GM13976 (cell line): ENCODE data around the gene DDAH1.
"Not testable (repeated sequence)": the region's sequence is repeated elsewhere in the genome, so short reads cannot be mapped to it uniquely, and the experiment has no call there.

Source experiments
- DNase-seq: peaks from one replicate; pipeline ENCODE4 v3.0.0; 2012; ENCODE audit warnings: low spot score
- CTCF ChIP-seq: IDR thresholded peaks from 2 replicates; pipeline ENCODE4 v1.5.1; 2012; ENCODE audit warnings: borderline replicate concordance, mild to moderate bottlenecking; ENCODE audit not compliant: insufficient read depth; ENCODE audit errors: extremely low read depth, missing control alignments, control extremely low read depth
- in situ Hi-C: fragments of 300-500 bp; cut with MboI; formaldehyde crosslinking; loops from one replicate; pipeline ENCODE4 v1.12.0; 2022; ENCODE audit warnings: low sequenced_read_pairs, mixed read lengths, inconsistent platforms; ENCODE audit not compliant: unreplicated experiment

The DDAH1 gene

DNA sequence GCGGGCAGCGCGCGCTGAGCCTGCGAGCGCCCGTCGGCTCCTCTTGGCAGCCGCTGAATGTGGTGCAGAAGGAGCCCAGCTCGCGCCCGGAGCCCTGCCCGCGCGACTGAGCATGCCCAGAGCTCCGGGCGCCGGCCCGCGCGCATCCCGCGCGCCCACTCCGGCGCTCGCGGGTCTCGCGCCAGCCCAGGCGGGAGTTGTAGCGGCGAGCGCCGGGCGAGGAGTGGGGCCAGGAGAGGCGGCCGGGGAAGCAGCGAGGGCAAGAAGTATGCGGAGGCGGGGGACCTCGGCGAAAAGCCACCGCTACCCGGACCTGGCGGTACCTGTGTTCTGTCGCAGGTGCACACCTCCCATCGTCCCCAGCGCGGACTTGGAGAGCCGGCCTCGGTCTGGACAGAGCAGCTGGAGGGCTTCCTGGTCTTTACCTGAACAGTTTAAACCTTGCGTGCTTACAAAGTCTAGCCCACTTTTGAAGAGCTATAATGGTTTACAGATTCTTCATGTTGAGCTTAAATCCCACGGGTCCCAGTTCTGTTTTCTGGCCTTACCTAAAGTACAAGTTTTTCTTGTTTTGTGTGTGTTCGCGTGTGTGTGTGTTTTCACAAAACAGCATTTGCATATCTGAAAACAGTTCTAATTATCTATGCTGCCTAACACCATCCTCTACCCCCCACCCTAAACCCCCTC lies at the start of gene DDAH1:
DDAH1 (minus strand) TSS at position 61 of the 687 bp plus-strand sequence. CDS start 114 bp downstream, outside the sequence.
- DNase-seq: peak; percentile 60
- in situ Hi-C loops: no loop called here

GRCh38 chr1:85513998-85514397 lies 49.0 kb upstream of the DDAH1 start:
- in situ Hi-C loops, DNase-seq: not testable (repeated sequence)

More for the DNA sequence above, at the start of gene DDAH1:
- TF ChIP-seq CTCF: no peak

DNA sequence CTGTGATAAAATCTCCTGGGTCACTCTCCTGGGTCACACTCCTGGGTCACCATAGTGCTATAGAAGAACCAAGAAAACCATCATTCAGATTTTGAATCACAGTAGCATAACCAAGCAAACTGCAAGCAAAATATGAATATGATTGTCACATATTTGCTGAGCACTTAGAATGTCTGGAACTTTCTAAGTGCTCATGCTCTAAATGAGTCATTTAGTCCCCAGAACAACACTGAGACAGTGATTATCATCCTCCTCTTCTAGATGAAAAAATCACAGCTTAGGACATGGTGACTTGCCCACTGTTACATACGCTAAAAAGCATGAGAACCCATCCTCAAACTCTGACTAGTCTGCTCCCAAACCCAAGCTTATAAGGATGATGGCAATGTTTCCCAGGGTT lies 39.5 kb upstream of the DDAH1 start:
- in situ Hi-C loops: no loop called here
- TF ChIP-seq CTCF: no peak
- DNase-seq: no peak

GRCh38 chr1:85502625-85503083 lies 37.7 kb upstream of the DDAH1 start:
- in situ Hi-C loops: no loop called here
- DNase-seq: no peak
- TF ChIP-seq CTCF: peak; percentile 6

GRCh38 chr1:85502171-85502570 lies 37.2 kb upstream of the DDAH1 start:
- in situ Hi-C loops: no loop called here
- no peak for TF ChIP-seq CTCF
- DNase-seq: no peak

GRCh38 chr1:85501355-85501898 lies 36.5 kb upstream of the DDAH1 start:
- no peak for TF ChIP-seq CTCF
- in situ Hi-C loops: no loop called here
- no peak for DNase-seq

- DNase-seq: no peak
- in situ Hi-C loops: no loop called here
- no peak for TF ChIP-seq CTCF
Observed at GRCh38 chr1:85496941-85497582, 32.1 kb upstream of the DDAH1 start.
